ENCODE data around the gene FBXO48. TPM values are rescaled to one million over a fixed set of nuclear protein-coding genes. Genes with fewer than 3 reads are reported as not detected.

FBXO48 gene
- total RNA-seq, 4 donors from 2014 or later = 0.24 to 1.3 (median 0.80) TPM

DNA sequence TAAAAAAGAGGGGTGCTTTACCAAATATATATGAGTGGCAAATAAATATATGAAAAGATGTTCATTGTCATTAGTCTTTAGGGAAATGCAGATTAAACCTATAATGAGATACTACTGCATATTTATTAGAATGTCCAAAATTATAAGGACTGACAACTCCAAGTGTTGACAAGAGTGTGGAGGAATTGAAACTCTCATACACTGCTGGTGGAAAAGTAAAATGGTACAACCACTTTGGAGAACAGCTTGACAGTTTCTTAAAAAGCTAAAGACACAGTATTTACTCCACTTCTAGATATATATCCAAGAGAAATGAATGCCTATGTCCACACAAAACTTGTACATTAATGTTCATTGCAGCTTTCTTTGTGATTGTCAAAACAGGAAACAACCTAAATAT lies 51.6 kb downstream of the FBXO48 start:
- TF ChIP-seq, protein P1, sequence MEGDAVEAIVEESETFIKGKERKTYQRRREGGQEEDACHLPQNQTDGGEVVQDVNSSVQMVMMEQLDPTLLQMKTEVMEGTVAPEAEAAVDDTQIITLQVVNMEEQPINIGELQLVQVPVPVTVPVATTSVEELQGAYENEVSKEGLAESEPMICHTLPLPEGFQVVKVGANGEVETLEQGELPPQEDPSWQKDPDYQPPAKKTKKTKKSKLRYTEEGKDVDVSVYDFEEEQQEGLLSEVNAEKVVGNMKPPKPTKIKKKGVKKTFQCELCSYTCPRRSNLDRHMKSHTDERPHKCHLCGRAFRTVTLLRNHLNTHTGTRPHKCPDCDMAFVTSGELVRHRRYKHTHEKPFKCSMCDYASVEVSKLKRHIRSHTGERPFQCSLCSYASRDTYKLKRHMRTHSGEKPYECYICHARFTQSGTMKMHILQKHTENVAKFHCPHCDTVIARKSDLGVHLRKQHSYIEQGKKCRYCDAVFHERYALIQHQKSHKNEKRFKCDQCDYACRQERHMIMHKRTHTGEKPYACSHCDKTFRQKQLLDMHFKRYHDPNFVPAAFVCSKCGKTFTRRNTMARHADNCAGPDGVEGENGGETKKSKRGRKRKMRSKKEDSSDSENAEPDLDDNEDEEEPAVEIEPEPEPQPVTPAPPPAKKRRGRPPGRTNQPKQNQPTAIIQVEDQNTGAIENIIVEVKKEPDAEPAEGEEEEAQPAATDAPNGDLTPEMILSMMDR (IDR thresholded peaks at IDR 0.05) = no peak
- ATAC-seq (ENCODE audit: low FRiP score) (no peak), DNase-seq (ENCODE audit: low spot score) (no peak)

DNA sequence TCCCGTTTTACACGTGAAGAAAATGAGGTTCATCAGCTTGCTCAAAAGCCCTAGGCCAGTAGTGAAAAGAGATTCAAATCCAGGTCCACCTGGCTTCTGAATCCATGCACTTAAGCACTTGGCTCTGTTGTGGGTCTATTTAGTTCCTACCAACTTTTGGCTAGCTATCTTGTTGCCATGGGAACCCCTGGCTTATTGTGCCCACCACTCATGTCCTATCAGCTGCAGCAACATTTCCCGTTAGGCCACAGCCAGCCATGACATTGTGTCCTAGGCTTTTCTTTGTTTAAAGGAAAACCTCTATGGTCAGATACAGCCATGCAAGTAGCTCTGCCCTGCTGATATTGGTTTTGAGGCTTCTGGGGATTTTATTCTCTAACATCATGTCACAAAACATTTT lies 52.2 kb downstream of the FBXO48 start:
- ATAC-seq (ENCODE audit: low FRiP score) (no peak), DNase-seq (ENCODE audit: low spot score) (no peak)
- TF ChIP-seq, protein P1 (IDR thresholded peaks at IDR 0.05) = no peak

DNA sequence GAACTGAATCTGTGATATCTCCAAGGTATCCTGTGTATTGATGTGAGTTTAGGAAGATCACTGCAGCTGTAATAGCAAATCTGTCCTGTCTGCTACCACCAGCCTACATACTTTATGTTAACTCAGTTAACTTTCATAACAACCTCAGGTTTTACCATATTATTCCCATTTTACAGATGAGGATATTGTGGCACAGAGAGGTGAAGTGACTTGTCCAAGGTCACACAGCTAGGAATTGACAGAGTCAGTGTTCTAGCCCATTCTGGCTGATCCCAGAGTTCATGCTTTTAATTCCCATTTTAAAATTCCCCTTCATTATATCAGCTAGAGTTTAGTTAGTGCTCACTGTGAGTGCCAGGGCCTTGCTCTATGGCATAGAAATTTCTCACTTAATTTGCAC lies 52.6 kb downstream of the FBXO48 start:
- TF ChIP-seq, protein P1 (IDR thresholded peaks at IDR 0.05) = no peak
- DNase-seq (ENCODE audit: low spot score) = no peak
- no peak for ATAC-seq (ENCODE audit: low FRiP score)

DNA sequence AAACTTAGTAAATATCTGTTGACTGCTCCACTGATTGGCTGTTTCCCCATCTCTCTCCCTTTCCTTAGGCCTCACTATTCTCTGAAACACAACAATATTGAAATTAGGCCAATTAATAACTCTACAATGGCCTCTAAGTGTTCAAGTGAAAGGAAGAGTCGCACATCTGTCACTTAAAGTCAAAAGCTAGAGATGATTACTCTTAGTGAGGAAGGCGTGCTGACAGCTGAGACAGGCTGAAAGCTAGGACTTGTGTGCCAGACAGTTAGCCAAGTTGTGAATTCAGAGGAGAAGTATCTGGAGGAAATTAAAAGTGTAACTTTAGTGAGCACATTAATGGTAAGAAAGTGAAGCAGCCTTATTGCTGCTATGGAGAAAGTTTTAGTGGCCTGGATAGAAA lies 53.6 kb downstream of the FBXO48 start:
- no peak for ATAC-seq (ENCODE audit: low FRiP score)
- TF ChIP-seq, protein P1 (IDR thresholded peaks at IDR 0.05) = no peak
- DNase-seq (ENCODE audit: low spot score) = no peak

DNA sequence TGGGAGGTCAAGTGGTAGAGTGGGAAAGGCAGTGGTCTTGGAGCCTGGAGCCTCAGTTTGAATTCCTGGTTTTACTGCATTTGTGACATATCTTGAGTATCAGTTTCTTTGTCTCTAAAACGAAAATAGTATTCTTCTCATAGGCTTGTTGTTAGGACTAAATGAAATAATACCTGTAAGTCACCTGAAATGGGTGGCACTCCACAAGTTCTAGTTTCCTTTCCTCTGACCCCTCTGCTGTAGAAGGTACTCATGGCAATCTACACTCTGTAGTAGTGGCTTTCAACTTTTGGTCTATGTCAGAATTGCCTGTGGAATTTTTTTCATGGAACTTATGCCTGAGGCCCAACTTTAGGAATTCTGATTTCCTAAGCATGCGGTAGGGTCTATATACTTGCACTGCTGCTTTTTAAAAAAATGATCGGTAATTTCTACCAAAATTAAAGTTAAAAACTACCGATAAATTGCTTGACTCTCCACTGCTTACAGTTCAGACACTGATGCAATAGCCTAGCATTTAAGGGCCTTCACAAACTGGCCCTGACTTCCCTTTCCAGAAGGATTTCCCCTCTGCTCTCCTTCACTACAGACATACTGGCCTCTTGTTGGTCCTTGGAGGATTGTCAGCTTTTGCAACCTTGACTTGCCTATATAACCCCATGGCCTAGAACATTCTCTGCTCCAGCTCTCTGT lies 54.8 kb downstream of the FBXO48 start:
- DNase-seq (ENCODE audit: low spot score) (no peak), ATAC-seq (ENCODE audit: low FRiP score) (no peak)
- TF ChIP-seq, protein P1 (IDR thresholded peaks at IDR 0.05) = no peak

DNA sequence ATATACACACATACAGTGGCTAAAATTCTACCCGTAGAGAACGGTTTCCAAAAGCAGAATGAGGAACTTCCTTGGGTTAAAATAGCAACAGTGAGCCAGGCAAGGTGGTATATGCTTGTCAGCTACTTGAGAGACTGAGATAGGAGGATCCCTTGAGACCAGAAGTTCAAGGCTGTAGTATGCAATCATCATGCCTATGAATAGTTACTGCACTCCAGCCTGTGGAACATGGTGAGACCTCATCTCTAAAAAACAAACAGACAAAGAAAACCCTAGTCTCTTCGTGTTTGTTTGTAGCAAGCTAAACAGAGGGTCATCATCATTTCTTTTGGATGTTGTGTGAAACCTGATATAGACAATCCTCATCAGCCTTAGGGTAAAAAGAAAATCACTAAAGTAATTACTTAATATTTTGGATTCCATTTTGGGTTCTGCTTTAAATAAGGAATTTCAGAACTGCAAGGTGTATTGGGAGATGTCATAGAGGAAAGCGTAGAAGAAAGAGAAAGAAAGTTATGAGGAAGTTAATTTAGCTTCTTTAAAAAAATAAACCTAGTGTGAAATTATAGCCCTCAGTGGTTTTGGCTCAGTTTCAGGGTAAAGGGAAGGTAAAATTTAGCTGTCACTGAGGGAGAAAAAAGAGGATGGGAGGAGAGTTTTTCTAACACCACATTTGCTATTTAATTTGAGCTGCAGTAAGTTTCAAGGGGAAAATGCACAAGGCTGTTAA lies 55.5 kb downstream of the FBXO48 start:
- no peak for DNase-seq (ENCODE audit: low spot score)
- no peak for ATAC-seq (ENCODE audit: low FRiP score)
- TF ChIP-seq, protein P1 (IDR thresholded peaks at IDR 0.05) = no peak

Other genes starting within 250 kb of the FBXO48 start
- gene PPP3R1, start 214.8 kb downstream of the FBXO48 start, total RNA-seq = 10 to 100 TPM; 34.0 to 44.9 (median 39.9) TPM
- gene CNRIP1, start 147.3 kb downstream of the FBXO48 start, total RNA-seq = 10 to 100 TPM; 40.8 to 67.9 (median 49.4) TPM
- 10 to 100 TPM; 16.9 to 55.1 (median 31.9) TPM for gene PLEK, start 102.0 kb downstream of the FBXO48 start, total RNA-seq
- gene APLF, start 291 bp upstream of the FBXO48 start, total RNA-seq = 10 to 100 TPM in 2 of 4 donors, 1 to 10 TPM in 2; 6.0 to 12.3 (median 9.4) TPM
- 1 to 10 TPM in 2 of 4 donors, under 1 TPM in 2; 0.46 to 3.6 (median 1.3) TPM for gene PROKR1, start 176.3 kb upstream of the FBXO48 start, total RNA-seq

All from omental fat pad (tissue), 4 donors.